HG03378 (cell line): ENCODE data around the gene DIPK1C.

ENCODE experiments used
- ATAC-seq: cut with Tn5 transposase; IDR thresholded peaks from one replicate; pipeline ENCODE4 v1.9.1; 2021; ENCODE audit warnings: mild to moderate bottlenecking, moderate library complexity; ENCODE audit not compliant: unreplicated experiment

The DIPK1C gene

DNA sequence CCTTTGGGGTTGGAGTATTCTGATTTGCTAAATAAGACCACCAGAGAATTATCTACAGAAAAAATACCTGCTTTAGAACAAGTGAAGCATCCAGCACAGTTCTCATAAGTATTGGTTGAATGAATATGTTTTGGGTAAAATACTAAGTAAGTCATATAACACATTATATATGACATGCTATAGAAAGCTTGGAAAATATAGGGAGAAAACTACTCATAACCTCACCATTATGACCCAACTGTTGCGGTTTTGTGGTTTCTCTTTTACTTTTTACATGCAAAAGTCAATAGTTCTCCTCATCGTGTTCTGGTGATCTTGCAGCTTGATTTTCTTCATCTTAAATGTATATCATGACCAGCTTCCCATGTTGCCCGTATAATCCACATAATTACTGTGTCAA is 66.2 kb downstream of the DIPK1C start:
- ATAC-seq = no peak

DNA sequence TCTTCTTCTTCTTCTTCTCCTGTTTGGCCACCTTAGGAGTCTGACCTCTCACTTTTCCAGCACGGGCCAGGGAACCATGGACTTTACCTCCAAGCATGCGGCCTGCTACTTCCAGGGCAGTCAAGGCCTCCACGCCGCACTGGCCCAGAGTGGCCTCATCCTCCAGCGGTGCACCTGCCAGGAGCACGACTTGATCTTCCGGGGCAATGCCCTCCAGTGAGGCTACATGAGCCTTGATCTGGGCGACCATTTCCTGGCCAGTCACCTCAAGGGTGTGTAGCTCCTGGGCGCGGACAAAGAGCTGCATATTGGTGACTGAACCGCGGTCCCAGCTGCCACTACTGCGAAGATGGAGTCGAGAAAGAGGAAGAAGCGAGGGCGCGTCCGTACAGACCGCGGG is 67.1 kb downstream of the DIPK1C start:
- ATAC-seq = no peak

DNA sequence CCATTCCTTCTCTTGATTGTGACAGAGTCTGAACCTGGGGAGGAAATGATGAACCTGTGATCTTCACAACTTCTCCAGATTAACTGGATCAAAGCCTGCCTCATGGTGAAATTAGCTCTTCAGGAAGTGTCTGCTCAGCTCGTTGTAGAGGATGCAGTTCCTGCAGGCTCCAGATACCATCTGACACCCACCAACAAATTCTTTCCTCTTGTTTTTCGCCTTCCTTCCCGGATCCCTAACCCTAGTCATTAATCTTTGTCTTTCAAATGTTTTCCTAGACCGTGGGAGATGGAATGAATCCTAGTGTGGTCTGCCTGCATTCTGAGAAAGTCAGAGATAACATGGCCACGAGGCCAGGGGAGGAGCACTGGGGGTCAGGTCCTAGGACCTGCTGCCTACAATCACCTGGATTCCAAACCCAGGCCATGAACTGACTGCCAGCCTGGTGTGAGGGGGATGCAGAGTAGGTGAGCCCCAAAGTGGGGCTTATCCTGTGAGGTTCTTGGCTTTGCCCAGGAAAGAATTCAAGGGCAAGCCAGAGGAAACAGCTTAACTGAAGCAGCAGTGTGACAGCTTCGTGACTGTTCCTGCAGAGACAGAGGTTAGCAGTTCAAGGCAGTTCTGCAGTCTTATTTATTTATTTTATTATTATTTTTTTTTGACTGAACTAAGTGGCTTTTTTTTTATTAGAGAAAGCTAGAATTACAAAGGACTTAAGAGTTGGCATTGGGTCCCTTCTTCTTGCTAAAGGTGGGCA is 67.8 kb downstream of the DIPK1C start:
- ATAC-seq = no peak

DNA sequence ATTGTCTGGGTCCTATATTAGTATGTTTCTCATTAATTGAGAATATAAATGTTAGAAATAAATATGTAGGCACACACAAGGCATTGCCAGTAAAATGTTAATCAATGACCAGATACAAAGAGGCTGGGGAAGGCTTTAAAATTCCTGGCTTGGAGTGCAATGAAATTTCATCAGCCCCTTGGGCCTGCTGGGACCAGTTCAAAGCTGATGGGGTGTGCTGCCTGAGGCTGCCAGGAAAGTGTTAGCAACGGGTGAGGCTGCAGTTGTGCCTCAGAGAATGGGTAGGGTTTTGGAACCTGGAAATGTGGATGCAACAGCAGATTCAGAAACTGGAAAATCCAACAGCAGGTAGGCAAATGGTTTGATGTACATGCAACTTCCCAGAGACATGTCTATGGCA is 68.9 kb downstream of the DIPK1C start:
- ATAC-seq = no peak

DNA sequence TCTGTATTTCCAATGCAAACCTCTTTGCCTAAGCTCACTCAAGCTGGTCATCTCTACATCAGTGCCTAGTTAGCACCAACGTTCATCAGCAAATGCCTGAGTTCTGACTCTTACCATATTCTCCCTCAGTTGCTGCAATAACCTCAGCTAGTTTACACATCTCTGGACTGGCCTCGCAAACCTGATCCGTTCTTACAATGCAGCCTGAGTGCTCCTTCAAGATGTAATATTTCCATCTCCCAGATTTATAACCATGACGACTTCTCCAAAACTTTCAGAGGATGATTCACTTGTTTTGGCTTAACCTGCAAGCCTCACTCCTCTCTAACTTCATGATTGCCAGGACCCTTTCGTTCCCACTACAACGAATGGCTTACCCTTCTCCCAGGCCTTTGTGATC is 69.7 kb downstream of the DIPK1C start:
- ATAC-seq = no peak
